NCI-H526 (cell line): ENCODE measurements around the gene GFOD2.
A peak's percentile ranks its signal among the peaks of the same experiment; 100 is the strongest.

Experiments
- DNase-seq, 2 experiments: peaks; one replicate each; lab custom pipeline; 2025; lab: John Stamatoyannopoulos, UW

Gene GFOD2

DNA sequence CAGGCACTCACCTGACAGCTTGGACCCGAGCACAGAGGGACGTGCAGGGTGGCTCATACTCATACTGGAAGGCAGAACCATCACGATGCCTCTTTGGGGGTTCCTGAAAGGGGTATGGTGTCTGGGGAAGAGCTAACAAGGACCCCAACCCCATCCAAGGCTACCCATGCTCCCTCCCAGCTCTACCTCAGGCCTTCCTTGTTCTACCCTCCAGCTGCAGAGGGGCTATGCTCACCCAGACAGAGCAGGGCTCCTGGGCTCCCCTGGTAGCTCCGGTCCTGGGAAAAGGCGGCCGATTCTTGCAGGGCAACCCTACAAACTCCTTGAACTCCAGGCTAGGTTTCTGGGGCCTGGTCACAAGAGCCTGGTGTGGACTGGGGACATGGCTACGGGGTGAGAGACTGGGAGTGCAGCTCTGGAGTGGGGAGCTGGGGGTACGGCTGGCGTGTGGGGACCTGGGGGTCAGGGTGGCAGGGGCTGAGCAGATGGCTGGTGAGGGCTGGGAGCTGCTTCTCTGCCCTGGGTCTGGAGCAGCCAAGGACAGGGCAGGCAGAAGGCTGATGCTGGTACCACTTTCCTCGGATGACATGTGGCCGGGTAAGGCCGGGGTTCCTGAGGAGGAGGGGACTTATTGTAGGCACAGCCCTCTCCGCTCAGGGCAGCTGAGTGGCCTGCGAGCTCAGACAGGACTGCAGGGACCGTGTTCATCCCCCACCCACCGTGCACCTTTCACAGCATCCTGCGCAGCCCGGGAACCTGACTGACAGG, 61.2 kb downstream of the GFOD2 start:
- no peak for DNase-seq

DNA sequence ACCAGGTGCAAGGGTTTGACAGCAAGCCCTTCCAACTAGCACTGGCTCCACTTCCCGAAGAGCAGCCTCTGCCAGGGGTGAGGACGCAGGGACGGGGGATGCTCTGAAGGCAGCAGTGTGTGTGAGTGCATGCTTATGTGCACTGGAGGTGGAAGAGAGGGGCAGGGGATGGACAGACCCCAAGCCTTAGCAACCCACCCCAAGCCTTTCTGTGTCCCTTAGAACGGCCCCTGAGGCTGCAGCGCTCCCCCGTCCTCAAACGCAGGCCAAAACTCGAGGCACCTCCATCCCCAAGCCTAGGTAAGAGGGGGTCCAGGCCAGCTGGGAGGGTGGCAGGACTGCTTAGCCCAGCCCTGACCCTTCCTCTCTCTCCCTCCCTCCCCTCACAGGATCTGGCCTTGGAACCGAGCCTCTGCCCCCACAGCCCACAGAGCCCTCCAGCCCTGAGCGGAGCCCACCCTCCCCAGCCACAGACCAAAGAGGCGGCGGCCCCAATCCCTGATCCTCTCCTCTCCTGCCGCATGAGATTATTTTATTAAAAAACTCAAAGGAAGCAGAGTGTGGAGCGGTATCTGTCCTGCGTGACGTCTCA, 62.0 kb downstream of the GFOD2 start:
- DNase-seq: no peak

DNA sequence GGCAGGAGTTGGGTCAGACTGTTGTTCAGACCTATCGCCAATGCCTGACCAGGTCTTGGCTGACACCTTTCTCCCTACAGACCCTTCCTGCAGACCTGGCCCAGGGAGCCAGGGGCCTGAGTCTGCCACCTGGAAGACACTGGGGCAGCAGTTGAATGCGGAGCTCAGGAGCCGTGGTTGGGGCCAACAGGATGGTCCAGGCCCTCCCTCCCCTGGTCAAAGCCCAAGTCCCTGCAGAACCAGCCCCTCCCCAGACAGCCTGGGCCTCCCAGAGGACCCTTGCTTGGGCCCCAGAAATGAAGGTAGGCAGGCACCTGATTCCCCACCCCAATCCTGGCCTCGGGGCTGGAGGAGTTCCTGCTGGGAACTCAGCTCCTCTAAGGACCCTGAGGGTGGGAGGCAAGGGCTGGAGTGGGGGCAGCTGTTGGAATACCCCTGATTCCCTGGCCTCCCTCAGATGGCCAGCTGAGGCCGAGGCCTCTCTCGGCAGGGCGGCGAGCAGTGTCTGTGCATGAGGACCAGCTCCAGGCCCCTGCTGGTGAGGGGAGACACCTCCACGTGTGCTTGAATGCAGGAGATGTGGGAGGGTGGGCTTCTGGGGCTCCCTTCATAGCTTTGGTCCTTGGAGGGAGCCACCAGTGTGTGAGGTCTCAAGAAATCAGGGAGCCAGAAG, 62.6 kb downstream of the GFOD2 start:
- no peak for DNase-seq

DNA sequence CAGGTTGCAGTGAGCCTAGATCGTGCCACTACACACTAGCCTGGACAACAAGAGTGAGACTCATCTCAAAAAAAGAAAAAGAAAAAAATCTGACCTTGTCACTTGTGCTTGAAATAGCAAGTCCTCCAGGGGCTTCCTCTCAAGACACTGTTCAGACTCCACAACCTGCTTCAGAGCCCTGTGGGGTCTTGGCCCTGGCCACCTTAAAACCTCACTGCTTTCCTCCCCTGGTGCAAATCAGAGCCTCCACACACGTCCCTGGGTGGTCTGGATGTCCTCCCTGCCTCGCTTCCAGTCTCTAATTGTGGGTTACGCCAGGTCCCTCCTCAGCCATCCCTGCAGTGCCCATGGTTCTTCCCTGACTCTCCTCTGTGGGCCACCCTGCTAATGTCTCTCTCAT, 63.8 kb downstream of the GFOD2 start:
- DNase-seq: no peak

DNA sequence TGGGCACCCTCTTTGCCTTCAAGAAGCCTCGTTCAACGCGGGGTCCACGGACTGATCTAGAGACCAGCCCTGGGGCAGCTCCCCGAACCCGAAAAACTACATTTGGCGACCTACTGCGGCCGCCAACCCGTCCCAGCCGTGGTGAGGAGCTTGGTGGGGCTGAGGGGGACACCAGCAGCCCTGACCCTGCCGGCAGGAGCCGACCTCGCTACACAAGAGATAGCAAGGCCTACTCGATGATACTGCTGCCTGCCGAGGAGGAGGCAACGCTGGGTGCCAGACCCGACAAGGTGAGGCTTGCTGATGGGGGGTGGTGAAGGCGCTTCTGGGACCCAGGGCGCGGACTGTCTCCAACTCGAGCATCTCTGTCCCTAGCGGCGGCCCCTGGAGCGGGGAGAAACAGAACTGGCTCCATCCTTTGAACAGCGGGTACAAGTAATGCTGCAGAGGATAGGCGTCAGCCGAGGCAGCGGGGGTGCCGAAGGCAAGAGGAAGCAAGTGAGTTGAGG, 64.7 kb downstream of the GFOD2 start:
- DNase-seq: no peak

DNA sequence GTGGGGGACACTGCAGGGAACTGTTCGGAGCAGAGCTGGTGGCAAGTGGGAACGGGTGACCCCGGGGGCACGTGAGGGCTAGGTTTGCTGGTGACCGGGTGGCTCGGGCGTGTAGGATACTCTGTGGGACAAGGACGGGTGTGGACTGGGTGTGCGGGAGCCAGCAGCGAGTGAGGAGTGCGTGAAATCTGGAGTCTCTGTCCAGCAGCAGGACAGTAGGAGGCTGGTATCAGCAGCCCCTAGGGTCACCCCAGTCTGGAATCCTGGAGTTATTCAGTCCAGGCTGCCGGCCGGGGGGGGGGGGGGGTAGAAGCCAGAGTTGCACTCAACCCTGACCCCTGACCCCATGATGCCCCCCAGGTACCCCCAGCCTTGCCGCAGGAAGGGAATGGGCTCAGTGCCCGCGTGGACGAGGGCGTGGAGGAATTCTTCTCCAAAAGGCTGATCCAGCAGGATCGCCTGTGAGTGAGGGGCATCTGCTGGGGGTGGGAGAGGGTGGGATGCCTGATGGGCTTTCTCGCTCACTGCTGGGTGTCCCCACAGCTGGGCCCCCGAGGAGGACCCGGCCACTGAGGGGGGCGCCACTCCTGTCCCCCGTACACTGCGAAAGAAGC, 65.2 kb downstream of the GFOD2 start:
- no peak for DNase-seq

DNA sequence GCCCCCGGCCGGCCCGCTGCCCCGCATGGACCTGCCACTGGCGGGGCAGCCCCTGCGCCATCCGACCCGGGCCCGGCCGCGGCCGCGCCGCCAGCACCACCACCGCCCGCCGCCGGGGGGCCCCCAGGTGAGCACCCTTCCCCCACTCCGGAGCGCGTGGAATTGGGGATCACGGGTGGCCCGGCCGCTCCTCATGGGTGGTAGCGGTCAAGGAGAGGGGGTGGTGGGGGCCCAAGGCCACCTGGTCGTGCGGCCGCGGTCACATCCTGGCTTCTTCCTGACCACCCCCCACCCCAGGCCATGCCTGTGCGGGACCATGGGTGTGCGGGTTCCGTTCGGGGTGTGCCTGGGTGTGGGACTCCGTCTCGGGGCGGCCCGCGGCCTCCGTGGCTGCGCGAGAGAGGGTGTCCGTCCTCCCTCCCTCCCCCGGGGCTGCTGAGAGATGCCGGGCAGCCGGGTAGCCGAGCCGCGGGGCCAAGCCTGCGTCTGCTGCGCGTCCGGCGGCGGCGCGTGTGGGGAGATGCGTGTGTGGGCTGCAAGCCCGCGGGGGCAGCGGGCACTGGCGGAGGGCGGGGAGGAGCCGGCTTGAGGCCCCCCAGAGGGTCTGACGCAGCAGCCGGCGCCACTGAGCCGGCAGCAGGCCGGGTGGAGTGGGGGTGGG, 65.9 kb downstream of the GFOD2 start:
- peak in 1 of 2 experiments; percentile 33 for DNase-seq

DNA sequence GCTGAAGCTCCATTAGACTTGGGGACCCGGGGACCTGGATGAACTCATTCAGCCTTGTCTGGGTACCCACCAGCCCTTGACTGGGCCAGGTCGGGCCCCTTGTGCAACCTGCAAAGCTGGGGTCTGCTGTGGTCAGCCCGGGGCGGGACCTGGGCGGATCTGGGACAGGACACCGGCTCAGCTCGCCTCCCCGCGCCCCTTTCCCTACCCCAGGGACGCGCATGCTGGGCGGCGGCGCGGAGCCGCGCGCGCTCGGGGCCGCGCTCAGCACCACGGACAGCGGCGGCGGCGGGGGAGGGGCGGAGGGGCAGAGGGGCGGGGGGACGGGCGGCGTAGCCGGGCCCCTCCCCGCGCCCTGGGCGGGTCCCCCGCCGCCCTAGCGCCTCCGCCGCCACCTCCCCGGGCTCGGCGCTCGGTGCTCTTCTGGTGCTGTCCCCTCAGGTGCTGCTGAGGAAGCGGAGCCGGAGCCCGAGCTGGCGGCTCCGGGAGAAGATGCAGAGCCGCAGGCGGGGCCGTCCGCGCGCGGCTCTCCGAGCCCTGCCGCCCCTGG, 66.5 kb downstream of the GFOD2 start:
- DNase-seq: peak in 1 of 2 experiments; percentile 61

DNA sequence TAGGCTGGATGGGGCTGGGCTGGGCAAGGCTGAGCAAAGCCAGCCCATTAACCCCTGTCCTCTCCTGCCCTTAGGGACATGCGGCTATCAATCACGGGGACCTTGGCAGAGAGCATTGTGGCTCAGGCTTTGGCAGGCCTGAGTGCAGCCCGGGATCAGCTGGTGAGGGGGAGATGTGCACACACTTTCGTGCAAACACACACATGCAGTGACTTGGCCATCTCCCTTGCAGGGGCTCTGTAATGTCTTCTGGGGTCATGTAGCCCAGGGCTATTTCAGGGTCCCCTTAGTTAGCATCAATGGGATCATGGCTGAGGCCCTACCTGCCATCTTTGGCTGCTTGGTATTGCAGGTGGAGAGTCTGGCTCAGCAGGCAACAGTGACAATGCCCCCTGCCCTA, 67.3 kb downstream of the GFOD2 start:
- DNase-seq: no peak

DNA sequence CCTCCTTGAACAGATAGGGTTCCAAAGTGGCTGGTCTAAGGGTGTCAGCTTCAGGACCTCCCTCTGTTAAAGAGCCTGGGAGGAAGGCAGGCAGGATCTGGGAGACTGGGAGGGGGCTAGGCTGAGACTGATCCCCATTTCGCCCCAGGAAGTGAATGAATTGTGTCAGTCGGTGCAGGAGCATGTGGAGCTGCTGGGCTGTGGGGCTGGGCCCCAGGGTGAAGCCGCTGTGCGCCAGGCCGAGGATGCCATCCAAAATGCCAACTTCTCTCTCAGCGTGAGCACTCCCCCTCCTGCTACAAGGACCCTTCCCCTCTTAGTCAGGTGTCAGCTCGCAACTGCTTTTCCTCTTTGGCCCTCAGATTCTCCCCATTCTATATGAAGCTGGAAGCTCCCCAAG, 68.1 kb downstream of the GFOD2 start:
- DNase-seq: no peak

DNA sequence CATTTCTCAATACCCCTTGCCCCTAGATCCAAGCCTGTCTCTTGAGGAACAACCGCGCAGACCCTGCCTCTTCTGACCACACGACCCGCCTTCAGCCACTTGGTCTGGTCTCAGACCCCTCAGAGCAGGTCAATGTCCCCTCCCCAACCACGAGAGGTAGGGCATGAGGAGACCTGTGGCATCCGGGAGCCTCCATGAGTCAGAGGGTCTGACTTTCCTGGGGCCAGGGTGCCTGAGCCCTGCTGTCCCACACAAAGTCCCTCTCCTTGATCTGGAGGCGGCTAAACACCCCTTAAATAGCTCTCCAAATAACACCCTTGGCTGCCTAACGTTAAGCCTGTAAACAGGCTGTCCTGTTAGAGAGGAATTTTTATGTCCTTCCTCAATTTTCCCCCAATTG, 69.1 kb downstream of the GFOD2 start:
- DNase-seq: no peak

DNA sequence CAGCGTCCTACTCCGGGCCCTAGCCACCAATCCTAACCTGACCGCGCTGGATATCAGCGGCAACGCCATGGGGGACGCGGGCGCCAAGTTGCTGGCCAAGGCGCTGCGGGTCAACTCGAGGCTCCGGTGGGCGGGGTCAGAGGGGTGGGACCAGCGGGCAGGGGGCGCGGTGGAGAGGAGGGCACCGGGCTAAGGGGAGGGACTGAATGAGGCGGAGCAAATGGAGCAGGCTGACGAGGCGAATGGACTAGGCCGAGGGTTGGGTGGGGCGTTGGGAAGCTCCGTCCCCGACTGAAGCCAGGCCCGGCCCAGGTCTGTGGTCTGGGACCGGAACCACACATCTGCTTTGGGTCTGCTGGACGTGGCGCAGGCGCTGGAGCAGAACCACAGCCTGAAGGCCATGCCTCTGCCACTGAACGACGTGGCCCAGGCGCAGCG, 69.6 kb downstream of the GFOD2 start:
- no peak for DNase-seq

DNA sequence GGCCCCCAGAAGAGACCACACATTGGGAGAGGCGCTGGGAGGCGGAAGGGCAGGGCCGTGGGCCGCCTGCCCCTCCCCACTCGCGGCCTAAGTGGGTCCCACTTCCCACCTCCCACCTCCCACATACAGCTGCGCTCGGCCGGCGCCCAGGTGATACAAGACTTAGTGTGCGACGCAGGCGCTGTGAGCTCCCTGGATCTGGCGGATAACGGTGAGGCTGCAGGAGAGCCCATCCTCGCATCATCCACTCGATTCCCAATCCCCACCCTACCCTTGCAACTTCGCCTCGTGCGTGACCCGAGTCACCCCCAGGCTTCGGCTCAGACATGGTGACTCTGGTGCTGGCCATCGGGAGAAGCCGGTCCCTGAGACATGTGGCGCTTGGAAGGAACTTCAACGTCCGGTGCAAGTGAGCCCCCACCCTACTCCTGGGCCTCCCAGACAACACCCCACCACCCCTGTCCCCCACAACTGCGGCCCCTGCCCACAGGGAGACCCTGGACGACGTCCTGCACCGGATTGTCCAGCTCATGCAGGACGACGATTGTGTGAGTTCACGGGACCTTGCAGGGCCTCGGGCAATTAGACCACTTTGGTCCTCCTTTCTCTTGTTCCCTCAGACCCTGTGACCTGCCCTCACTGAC, 70.2 kb downstream of the GFOD2 start:
- no peak for DNase-seq

DNA sequence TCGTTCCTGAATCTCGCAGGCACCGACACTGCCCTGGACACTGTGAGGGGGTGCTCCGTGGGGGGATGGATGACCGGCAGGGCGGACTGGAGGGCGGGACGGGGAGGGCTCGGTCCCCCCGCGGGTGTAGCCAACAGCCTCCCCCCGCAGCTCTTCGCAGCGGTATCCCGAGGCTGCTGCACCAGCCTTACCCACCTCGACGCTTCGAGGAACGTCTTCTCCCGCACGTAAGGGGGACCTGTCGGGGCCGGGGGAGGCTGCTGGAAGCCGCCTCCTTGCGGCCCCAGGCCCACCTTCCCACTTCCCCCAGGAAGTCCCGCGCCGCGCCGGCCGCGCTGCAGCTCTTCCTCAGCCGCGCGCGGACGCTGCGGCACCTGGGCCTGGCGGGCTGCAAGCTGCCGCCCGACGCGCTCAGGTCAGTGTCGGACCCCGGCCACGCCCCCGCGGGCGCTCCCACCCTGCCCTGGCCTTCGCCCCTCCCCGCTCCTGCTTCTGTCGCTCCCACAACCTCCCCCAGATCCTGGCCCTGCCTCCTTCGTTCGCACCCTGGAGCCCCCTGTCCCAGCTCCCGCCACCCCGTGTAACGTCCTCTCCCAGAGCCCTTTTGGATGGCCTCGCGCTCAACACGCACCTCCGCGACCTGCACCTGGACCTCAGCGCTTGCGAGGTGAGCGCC, 70.9 kb downstream of the GFOD2 start:
- no peak for DNase-seq

DNA sequence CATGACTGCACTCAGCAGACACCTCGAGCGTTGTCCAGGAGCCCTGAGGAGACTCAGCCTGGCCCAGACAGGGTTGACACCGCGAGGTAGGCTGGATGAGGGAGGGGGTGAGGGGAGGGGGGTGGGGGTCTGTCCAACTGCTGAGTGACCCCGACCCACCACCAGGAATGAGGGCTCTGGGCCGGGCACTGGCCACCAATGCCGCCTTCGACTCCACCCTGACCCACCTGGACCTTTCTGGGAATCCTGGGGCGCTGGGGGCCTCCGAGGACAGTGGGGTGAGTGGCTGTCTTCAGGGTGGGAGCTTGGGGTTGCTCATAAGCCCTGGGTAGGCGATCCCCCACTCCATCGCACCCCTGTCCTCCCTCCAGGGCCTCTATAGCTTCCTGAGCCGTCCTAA, 71.4 kb downstream of the GFOD2 start:
- DNase-seq: no peak

DNA sequence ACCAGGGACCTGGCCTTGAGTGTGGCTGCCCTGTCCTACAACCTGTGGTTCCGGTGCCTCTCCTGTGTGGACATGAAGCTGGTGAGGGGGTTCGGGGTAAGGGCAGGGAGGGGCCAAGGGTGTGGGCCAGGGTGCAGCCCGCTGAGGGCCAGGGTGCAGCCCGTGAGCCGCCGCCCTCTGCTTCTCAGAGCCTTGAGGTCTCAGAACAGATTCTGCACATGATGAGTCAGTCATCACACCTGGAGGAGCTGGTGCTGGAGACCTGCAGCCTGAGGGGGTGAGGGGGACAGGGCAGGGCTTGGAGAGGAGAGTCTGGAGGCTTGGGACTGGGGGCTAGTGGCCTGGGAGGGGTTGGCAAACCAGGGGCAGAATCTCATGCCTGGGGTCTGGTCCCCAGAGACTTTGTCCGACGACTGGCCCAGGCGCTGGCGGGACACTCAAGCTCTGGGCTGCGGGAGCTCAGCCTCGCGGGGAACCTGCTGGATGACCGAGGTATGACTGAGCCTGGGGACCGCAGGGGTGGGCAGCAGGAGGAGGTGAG, 71.9 kb downstream of the GFOD2 start:
- no peak for DNase-seq

DNA sequence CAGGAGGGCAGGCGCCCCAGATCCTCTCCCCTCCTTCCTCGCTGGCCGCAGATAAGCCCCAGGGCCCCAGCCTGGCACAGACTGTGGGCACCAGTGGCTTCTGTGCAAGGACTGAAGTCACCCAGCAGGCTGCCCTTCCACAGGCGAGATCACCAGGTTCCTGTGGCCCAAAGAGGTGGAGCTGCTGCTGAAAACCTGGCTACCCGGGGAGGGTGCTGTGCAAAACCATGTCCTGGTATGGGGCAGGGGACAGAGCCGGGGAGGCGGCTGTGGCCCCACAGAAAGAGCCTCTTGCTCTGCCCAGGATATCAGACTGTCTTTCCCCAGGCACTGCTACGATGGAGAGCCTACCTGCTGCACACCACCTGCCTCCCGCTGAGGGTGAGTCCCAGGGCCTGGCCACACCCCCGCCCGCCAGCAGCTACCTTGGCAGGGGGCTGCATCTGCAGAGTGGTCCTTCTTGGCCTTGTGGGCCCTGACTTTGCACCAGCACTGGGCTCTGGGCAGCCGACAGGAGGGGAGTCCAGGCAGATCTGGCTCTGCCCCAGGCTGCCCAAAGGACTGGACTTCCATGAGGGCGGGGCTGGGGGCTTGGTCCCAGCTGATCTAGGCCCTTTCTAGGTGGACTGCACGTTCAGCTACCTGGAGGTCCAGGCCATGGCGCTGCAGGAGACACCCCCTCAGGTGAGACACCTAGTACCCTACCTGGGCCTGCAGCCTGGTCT, 73.6 kb downstream of the GFOD2 start:
- no peak for DNase-seq

DNA sequence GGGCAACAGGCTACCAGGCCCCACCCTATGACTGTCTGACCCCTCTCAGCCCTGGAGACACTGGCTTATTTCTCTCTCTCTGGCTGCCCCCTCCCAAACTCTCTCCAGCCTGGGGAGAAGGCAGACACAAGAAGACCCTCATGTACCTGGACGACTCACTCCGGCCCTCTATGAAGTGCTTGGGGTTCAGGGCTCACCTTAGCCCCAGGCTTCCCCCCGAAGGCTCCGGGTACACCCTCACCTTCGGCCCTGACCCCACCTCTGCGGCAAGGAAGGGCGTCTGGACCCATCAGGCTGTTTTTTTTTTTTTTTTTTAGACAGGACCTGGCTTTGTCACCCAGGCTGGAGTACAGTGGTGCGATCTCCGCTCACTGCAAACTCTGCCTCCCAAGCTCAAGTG, 75.1 kb downstream of the GFOD2 start:
- no peak for DNase-seq

DNA sequence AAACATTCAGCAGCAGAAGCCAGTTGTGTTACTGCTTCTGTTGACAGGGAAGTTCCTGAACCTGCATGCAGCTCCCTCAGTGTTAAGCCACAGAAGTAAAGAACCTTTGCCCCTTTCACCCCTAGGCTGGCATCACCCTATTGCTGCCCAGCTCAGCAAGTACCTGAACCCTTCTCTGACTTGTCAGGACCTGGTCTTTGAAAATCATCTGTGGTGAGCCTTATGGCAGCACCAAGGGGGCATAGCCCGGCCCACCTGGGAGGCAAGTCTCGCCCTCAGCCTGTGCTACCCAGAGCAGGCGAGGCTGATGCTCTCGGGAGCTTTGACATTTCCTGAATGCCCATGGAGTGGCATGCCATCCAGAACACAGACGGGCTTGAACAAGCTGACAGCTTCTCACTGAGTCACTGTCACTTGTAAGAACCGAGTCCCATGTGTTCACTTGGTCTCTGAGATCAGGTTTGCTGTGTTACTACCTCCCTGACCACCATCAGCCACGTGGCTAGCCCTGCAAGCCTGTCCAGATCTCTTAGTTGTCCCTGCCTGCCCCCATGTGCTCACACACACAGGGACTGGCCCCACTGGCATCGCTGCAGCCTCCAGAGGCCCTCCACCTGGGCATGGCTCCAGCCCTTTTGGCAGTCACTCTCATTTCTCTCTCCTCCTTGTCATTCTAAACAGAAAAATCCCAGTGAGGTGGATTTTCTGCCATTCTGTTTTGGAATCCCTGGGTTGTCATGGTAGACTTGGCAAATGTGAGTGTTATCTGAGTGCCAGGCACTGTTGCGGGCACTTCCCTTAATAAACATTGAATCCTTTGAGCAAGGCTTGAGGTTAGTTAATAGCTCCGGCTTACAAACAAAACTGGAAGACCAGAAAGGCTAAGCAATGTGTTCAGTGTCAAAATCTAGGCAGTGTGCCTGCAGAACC, 77.1 kb downstream of the GFOD2 start:
- DNase-seq: no peak
